Measurements from ENCODE around the gene EPS15. TPM values are rescaled to one million over a fixed set of nuclear protein-coding genes. Genes with fewer than 3 reads are reported as not detected.
"Not testable (repeated sequence)": the region's sequence is repeated elsewhere in the genome, so short reads cannot be mapped to it uniquely, and the experiment has no call there.

EPS15 gene
- total RNA-seq, 3 donors from 2014 or later: 50.0 to 85.5 (median 54.0) TPM

- no peak for TF ChIP-seq CTCF (IDR thresholded peaks at IDR 0.05)
- peak in 1 of 3 donors; percentile 21 for DNase-seq
- ATAC-seq: peak; percentile 62
- Histone ChIP-seq H3K4me3 (no peak overlapping the region), H3K4me1 (ENCODE audit: low read depth) (peaks cover 3% of the 10 kb centered on the region), H3K9me3 (no peaks in the 10 kb centered on the region), H3K36me3 (ENCODE audit: low read depth) (no peaks in the 10 kb centered on the region)
- intact Hi-C loops (cut with DNase I, micrococcal nuclease): no loop called here
Measured at GRCh38 chr1:51564124-51564523, 45.1 kb upstream of the EPS15 start.

DNA sequence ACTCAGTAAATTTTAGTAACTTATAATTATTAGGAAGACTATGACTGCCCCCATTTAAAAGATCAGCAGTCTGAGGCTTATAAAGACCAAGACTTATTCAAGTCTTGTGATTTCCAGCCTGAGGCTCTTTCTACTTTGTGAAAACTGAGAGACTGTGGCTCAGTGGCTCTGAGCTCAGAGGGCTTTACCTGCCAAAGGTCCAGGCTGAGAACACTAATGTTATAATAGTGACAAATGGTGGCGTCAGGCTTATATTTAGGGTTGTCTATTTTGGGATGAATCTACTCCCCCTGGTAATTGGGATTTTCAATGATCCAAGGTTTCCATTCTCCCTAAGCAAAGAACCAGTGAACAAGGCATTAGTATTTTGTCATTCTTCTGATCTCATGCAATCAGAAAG is 42.6 kb upstream of the EPS15 start:
- DNase-seq: no peak
- intact Hi-C loops (cut with DNase I, micrococcal nuclease): no loop called here
- no peak overlapping the region for H3K4me3 ChIP-seq
- H3K36me3 ChIP-seq (ENCODE audit: low read depth): no peaks in the 10 kb centered on the region
- H3K4me1 ChIP-seq (ENCODE audit: low read depth): no peaks in the 10 kb centered on the region
- no peaks in the 10 kb centered on the region for H3K9me3 ChIP-seq
- no peak for TF ChIP-seq CTCF (IDR thresholded peaks at IDR 0.05)
- ATAC-seq: no peak

DNA sequence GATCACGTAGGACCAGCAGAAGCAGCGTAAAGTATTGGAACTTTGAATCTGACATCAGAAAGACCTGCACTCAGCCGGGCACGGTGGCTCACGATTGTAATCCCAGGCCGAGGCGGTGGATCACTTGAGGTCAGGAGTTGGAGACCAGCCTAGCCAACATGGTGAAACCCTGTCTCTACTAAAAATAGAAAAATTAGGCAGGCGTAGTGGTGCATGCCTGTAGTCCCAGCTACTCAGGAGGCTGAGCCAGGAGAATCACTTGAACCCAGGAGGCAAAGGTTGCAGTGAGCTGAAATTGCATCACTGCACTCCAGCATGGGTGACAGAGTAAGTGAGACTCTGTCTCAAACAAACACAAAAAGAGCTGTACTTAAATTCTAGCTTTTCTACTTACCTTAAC is 41.8 kb upstream of the EPS15 start:
- H3K36me3 ChIP-seq (ENCODE audit: low read depth); intact Hi-C loops (cut with DNase I, micrococcal nuclease); H3K4me1 ChIP-seq (ENCODE audit: low read depth); H3K4me3 ChIP-seq; ATAC-seq; H3K9me3 ChIP-seq; DNase-seq: not testable (repeated sequence)

DNA sequence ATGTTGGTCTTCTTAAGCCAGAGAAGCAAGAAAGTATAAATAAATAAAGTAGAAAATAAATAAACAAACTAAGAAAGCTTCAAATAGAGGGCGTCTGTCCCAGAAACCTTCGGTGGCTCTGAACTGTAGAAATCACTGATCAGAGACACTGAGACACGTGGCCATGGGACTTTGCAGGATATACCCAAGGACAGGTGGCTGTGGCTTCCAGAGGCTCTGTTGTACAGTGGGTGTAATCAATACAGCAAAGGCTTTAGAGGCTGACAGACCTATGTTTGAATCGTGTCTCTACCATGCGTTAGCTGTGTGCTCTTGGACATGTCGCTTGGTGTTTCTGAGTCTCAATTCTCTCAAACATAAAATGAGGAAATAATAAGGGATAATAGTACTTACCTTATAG is 41.0 kb upstream of the EPS15 start:
- no peaks in the 10 kb centered on the region for H3K9me3 ChIP-seq

GRCh38 chr1:51559501-51559900 is 40.4 kb upstream of the EPS15 start:
- intact Hi-C loops (cut with DNase I, micrococcal nuclease): no loop called here
- Histone ChIP-seq H3K4me1 (ENCODE audit: low read depth) (no peaks in the 10 kb centered on the region), H3K4me3 (no peak overlapping the region), H3K9me3 (no peaks in the 10 kb centered on the region), H3K36me3 (ENCODE audit: low read depth) (no peaks in the 10 kb centered on the region)
- DNase-seq: no peak
- TF ChIP-seq CTCF (IDR thresholded peaks at IDR 0.05): no peak
- no peak for ATAC-seq

More for the DNA sequence above, 41.0 kb upstream of the EPS15 start:
- Histone ChIP-seq H3K4me1 (ENCODE audit: low read depth) (no peaks in the 10 kb centered on the region), H3K36me3 (ENCODE audit: low read depth) (no peaks in the 10 kb centered on the region), H3K4me3 (no peak overlapping the region)
- ATAC-seq (no peak), DNase-seq (no peak)
- no peak for TF ChIP-seq CTCF (IDR thresholded peaks at IDR 0.05)
- intact Hi-C loops (cut with DNase I, micrococcal nuclease): no loop called here

DNA sequence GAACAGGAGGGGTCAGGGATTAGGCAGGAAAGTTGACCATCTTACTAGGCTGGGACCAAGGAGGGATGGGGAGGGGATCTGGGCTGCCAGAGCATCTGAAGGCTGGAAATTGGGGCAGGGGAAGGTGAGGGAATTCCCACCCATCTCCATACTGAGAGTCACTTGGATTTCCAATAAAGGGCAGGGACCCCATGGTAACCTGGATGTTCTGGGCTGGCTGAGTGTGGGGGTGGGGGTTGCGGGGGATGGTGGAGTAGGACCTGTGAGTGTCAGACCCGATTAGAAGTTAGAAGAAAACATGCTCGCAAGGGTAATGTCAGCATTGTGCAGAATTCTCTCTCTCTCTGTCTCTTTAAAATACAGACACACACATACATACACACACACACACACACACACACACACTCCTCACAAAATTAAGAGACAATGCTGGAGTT is 40.0 kb upstream of the EPS15 start:
- no peak for TF ChIP-seq CTCF (IDR thresholded peaks at IDR 0.05)
- Histone ChIP-seq H3K4me1 (ENCODE audit: low read depth) (no peaks in the 10 kb centered on the region), H3K9me3 (no peaks in the 10 kb centered on the region), H3K4me3 (no peak overlapping the region), H3K36me3 (ENCODE audit: low read depth) (no peaks in the 10 kb centered on the region)
- DNase-seq: no peak
- intact Hi-C loops (cut with DNase I, micrococcal nuclease): no loop called here
- ATAC-seq: no peak

Measured in mucosa of descending colon (tissue), 3 donors.